ENCODE results near the gene ABHD8. TPM values are rescaled to one million over a fixed set of nuclear protein-coding genes. Genes with fewer than 3 reads are reported as not detected.

The ABHD8 gene
- total RNA-seq, 1 experiment from 2014 or later = 20.7 TPM

- DNase-seq (ENCODE audit: low spot score) = no peak
Observed at GRCh38 chr19:17266026-17266425, 37.2 kb downstream of the ABHD8 start.

- DNase-seq (ENCODE audit: low spot score) = no peak
Observed at GRCh38 chr19:17264641-17264979, 38.6 kb downstream of the ABHD8 start, which contains the start of gene USHBP1. Gene USHBP1 (minus strand): TSS chr19:17264745. CDS start chr19:17264299, 446 bp downstream.

- DNase-seq (ENCODE audit: low spot score) = no peak
Observed at GRCh38 chr19:17263712-17264640, 39.2 kb downstream of the ABHD8 start.

- no peak for DNase-seq (ENCODE audit: low spot score)
Observed at GRCh38 chr19:17262557-17262956, 40.7 kb downstream of the ABHD8 start.

DNA sequence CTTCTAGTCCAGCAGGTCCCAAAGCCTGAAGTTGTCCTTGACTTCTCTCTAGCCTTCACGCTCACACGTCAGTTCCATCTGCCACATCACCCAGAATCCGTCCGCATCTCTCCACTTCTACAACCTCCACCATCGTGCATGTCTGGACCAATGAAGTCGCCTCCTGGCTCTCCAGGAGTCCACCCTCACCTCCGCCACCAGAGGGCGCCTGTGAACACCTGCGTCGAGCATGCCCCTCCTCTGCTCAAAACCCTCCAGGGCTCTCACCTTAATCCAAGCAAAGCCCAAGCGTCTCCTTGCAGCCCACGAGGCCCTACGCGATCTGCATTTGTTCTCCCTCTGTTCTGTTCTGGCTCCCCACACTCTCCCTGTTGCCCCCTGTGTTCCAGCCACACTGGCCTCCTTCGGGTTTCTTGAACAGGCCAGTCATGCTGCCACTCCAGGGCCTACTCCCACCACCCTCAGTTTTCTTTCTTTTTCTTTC lies 42.3 kb downstream of the ABHD8 start:
- DNase-seq (ENCODE audit: low spot score) = peak; percentile 75

DNA sequence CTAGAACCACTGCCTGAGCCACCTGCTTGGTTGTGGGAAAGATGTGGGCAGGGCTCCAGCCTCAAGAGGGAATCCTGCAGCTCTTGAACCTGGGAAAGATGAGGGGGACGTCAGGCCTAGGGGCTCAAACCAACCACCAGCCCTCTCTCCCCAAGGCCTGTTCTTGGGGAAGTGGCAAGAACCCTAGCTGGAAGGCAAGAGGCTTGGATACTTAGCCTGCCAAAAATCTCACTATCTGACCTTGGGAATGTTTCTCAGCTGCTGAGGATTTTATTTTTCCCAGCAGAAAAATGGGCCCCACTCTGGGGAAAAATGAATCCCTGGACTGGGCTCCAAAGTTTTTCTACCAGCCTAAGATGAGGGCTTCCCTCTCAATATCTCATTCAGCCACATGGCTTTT lies 43.3 kb downstream of the ABHD8 start:
- no peak for DNase-seq (ENCODE audit: low spot score)

GRCh38 chr19:17259118-17259780 lies 44.0 kb downstream of the ABHD8 start:
- DNase-seq (ENCODE audit: low spot score) = peak; percentile 44

GRCh38 chr19:17256130-17256529 lies 47.1 kb downstream of the ABHD8 start:
- no peak for DNase-seq (ENCODE audit: low spot score)

DNA sequence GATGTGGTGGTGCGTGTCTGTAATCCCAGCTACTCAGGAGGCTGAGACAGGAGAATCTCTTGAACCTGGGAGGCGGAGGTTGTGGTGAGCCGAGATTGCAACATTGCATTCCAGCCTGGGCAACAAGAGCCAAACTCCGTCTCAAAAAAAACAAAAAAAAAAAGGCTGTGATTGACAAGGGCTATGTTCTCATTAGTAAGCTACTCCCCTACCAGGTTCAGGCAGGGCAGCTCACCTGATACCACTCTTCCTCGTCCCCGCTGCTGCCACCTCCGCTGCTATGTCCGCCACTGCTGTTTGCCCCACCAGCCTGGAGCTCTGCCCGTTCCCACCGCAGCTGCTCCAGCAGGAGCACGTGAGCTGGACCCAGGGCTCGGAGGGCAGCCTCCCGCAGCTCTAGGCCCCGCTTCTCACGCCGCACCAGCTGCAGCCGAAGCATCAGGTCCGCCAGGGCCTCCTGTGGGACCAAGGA lies 48.0 kb downstream of the ABHD8 start:
- DNase-seq (ENCODE audit: low spot score) = no peak

GRCh38 chr19:17254636-17255035 lies 48.6 kb downstream of the ABHD8 start:
- DNase-seq (ENCODE audit: low spot score) = no peak

DNA sequence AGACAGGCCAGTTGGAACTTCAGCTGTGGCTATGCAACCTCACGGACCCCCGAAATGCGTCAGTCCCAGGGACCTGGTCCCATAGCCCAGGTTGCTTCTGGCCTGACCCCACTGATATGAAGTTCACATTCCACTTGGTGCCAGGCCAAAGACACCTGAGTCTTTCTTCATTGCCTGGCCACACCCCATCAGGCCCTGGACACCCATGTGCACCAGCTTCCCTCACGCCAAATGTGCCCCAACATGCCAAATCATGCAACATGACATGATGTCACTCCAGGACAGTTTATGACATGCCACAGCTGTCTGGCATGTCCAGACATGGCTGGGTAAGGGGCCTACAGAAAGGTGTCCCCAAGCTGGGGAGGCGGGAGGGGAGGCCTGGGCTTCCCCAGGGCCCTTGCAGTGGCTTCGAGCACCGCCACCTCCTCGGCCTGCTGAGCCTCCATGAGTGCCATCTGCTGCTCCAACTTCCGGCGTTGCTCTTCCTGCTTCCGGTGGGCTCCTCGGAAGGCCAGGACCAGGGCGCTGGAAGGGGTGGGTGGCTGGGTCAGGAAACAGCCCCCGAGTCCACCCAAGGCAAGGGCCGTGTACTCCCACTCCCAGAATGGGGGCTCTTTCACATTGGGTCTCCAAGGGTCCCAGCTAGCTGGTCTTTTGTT lies 53.2 kb downstream of the ABHD8 start:
- DNase-seq (ENCODE audit: low spot score) = no peak

- no peak for DNase-seq (ENCODE audit: low spot score)
Observed at GRCh38 chr19:17248011-17248776, 55.0 kb downstream of the ABHD8 start.

DNA sequence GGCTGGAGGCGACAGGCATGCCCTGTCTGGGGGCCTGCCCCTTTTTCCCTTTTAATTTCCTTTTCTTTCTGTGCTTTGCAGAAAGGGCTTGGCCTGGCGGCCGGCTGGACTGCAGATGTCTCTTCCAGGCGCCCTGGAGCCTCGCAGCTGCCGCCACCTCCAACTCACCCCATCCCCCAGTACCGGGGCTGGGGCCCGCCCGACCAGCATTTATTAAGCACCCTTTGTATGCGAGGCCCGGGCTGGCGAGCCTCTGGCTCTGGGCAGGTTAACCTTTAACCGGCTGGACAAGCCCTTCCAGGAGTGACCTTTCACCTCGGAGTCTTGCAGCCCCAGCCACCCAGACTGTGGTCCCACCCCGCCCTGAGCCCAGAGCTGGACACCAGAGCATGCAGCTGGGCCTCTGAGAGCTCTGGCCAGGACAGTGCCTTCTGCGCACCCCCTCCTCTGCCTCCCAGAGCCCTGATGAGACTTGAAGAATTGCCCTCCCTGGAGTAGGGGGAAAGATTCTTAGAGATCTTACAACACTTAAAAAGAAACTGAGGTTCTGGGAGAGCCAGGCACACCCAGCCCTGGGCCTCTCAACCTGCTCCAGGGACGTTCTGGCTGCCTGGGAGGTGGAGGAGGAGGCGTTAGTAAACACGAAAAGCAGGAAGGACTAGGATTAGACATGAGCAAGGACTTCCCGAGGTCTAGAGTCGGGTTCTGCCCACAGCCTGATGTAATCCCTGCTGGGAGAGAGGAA lies 56.4 kb downstream of the ABHD8 start:
- no peak for DNase-seq (ENCODE audit: low spot score)

GRCh38 chr19:17245535-17245984 lies 57.7 kb downstream of the ABHD8 start, which contains the start of gene NR2F6:
Gene NR2F6 (minus strand): TSS chr19:17245919. CDS start chr19:17245220, 699 bp downstream.
- DNase-seq (ENCODE audit: low spot score) = no peak

DNA sequence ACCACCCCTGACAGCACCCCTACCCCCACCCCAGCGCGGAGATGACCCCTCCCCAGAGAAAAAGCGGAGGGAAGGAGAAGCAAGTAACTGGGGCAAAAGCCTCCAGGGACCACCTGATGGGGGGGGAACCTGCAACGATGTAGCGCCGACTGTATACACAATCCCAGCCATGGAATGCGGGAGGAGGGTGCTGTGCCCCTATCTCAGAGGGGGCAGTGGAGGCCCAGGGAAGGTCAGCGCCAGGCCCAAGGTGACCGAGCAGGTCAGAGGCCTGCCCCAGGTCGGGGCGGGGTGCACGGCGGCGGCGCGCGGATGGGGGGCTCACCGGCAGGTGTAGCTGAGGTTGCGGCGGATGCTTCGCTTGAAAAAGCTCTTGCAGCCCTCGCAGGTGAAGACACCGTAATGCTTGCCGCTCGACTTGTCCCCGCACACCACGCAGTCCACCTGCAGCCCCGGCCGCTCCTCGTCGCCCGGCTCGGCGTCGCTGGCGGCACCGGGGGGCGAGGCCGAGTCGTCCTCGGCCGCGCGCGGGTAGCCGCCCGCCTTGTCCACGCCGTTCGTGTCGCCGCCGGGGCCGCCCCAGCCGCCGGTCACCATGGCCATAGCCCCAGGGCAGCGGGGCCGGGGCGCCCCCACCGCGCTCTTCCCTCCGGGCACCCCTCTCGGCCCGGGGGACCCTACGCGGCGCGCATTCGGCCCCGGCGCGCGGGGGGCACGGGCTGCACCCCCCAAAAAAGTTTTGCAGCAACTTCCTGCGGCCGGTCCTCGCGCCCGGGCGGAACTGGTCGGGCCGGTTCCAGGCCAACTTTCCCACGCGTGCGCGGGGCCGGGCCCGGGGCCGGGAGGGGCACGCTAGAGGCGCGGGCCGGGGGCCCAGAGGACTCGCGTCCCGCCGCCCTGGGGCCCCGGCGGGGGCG lies 58.3 kb downstream of the ABHD8 start:
- DNase-seq (ENCODE audit: low spot score) = no peak

GRCh38 chr19:17243830-17244617 lies 59.2 kb downstream of the ABHD8 start:
- DNase-seq (ENCODE audit: low spot score) = no peak

DNA sequence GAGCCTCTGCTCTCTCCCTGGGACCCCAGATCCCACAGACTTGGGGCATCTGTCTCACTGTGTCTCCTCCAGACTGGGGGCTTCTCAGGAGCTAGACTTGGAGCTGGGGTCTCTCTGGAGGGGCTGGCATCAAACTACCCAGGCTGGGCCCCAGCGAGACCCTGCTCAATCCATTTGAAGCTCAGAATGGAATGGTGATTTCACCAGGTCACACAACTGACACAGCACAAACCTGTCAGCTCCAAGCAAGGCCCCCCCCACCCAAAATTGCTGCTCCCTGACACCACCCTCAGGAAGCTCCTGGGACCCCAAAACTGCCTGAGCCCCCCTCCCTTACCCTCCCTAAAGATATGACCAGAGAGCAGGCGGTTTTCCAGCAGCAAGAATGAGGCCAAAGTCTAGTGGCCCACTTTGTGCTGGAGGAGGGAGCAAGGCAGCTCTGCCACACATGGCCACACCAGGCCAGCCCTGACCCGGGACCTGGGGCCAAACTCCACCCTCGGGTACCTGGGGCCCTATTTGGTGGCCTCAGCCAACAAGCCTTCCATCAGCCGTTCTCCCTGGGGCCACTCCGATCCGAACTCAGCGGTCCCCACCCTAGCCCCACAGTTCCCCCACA lies 59.9 kb downstream of the ABHD8 start:
- DNase-seq (ENCODE audit: low spot score) = no peak
